Astrocyte (in vitro differentiated cells and primary cell): ENCODE data around the gene CANX.

ENCODE experiments used
- EZH2 ChIP-seq: IDR thresholded peaks from 2 replicates; pipeline ENCODE4 v1.6.1; 2012; ENCODE audit warnings: mild to moderate bottlenecking, low read length, inconsistent platforms; ENCODE audit not compliant: insufficient read depth
- TF ChIP-seq, protein P1 (sequence below): IDR thresholded peaks from 2 replicates; pipeline ENCODE4 v1.5.1; 2011; ENCODE audit warnings: low read depth, mild to moderate bottlenecking, inconsistent platforms, low read length, moderate library complexity; ENCODE audit not compliant: insufficient read depth

DNA sequence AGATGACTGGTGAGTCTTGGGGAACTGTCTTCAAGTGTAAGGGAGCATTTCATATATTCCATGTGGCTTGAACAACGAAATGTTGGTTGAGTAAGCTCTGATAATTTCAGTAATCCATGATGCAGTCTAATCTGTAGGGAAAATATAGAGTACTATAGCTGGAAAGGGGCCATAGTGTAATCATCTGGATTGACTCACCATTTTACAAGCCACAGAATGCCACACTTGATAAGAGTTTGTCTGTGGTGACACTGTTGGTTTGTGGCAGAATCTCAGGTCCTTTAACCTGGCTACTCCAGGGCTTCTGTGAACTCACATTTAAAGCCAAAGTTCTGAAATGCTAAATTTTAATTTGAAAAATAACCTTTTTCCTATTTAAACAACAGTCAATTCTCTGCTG, 17.5 kb downstream of the CANX start:
- TF ChIP-seq EZH2: no peak
- TF ChIP-seq, protein P1, sequence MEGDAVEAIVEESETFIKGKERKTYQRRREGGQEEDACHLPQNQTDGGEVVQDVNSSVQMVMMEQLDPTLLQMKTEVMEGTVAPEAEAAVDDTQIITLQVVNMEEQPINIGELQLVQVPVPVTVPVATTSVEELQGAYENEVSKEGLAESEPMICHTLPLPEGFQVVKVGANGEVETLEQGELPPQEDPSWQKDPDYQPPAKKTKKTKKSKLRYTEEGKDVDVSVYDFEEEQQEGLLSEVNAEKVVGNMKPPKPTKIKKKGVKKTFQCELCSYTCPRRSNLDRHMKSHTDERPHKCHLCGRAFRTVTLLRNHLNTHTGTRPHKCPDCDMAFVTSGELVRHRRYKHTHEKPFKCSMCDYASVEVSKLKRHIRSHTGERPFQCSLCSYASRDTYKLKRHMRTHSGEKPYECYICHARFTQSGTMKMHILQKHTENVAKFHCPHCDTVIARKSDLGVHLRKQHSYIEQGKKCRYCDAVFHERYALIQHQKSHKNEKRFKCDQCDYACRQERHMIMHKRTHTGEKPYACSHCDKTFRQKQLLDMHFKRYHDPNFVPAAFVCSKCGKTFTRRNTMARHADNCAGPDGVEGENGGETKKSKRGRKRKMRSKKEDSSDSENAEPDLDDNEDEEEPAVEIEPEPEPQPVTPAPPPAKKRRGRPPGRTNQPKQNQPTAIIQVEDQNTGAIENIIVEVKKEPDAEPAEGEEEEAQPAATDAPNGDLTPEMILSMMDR: no peak
